Activated T-cell treated with anti-CD3 and anti-CD28 coated beads for 1 hour (primary cell): ENCODE results near the gene EIF4E.
"Not testable (repeated sequence)": the region's sequence is repeated elsewhere in the genome, so short reads cannot be mapped to it uniquely, and the experiment has no call there.

Experiments
- DNase-seq: peaks from one replicate; pipeline ENCODE4 v3.0.0-alpha.2; 2020; ENCODE audit warnings: low read depth

EIF4E gene

DNA sequence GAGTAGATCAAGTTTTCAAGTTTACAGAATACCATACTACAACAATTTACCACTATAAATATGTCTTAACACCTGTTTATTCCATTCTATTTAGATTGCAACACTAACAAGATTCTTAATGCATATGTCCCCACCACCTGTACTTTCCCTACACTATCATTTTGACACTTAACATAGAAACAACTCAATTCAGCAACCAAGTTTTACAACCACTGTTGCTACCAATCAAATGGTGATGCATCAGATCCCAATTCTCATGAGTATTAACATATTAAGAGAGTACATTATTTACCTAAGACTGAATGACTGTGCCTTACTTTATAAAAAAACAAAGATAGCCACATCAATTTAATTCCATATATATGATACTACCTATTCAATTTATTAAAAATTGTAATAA, 49.4 kb downstream of the EIF4E start:
- DNase-seq, result no peak

DNA sequence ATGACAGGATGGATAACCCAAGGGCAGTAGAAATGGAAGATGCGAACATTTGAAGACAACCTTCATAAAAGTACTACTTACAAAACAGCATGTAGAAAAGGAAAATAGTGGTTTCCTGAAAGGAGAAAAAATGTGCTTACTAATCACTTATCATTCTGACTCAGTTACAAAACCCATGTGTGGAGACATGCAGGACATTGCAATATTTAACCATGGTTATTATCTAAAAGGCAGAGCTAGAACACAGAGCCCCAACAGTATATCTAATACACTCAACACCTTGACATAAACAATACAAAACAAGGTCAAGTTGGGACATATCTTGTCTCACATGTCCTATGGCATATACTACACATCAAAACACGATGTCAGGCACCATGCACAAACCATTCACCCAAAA, 55.9 kb downstream of the EIF4E start:
- DNase-seq, result no peak

DNA sequence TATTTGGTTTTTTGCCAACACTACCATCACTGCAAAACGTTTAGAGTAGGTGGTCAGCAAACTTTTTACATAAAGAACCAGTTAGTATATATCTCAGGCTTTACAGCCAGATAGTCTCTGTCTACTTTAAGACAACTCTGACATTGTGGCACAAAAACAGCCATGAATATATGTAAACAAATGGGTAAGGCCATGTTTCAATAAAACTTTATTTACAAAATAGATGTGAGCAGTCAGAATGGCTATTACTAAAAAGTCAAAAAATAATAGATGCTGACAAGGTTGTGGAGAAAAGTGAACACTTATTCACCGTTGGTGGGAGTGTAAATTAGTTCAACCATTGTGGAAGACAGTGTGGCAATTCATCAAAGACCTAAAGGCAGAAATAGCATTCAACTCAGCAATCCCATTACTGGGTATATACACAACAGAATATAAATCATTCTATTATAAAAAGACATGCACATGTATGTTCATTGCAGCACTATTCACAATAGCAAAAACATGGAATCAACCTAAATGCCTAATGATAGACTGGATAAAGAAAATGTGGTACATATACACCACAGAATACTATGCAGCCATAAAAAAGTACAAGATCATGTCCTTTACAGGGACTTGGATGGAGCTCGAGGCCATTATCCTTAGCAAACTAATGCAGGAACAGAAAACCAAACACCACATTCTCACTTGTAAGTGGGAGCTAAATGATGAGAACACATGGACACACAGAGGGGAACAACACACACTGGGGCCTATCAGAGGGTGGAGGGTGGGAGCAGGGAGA, 56.6 kb downstream of the EIF4E start:
- not testable (repeated sequence) for DNase-seq

DNA sequence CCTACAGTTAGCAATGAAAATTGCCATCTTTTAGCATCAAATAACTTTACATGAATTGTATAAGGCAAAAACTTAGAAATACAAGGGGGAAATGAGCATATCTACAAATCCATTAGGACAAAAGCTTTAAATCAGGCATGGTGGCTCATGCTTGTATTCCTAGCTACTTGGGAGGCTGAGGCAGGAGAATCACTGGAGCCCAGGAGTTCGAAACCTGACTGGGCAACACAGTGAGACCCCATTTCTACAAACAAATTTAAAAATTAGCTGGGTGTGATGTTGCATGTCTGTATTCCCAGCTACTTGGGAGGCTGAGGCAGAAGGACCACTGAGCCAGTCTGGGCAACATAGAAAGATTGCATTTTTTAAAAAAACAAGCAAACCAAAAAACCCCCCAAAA, 61.3 kb downstream of the EIF4E start:
- no peak for DNase-seq

DNA sequence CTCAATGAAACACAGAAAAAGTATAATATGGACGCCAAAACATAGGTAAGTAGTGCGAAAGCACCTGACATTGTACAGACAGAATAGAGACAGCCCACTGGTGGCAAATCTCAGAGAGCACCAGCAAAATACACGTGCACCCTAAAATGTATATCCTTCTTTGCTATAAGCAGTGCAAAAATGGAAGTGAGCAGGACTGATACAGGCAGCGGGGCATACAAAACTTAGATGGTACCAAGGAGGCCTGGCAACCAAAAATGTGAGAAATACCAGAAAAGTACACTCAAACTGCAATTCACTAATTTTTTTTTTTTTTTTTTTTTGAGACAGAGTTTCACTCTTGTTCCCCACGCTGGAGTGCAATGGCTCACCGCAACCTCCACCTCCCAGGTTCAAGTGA, 63.9 kb downstream of the EIF4E start:
- DNase-seq, result no peak

DNA sequence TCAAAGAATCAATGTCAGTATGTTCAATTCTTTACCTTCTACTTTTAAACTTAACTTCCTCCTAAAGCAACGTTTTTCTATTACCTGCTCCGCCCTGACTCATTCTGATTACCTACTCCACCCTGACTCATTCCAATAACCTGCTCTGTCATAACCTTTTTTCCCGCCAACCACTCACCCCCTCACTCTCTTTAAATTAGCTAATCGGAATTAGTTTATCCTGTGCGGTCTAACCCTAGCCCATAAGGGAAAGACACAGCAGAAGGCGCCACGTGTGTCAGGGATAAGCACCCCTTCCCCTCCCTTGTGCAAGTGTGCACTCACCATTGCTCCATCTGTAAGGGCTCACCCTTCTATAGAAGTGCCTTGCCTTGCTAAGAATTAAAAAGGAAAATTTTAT, 64.4 kb downstream of the EIF4E start:
- DNase-seq, result no peak

DNA sequence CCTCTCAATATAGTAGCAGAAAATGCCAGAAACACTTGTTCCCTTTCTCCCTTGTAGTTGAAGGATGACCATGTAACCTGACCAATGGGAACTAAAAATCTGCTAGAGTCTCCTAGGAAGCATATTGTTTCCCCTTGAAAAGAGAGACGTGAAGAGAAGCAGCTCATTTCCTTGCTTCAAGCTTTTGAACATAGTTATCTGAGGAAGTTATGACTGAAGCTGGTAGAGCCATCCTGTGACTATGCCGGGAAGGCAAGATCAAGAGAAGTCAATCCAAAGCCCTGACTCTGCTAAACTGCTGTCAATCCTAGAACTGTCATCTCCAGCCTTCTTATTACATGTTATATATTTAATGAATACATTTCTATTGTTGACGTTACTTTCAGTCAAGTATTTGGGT, 66.6 kb downstream of the EIF4E start:
- no peak for DNase-seq

DNA sequence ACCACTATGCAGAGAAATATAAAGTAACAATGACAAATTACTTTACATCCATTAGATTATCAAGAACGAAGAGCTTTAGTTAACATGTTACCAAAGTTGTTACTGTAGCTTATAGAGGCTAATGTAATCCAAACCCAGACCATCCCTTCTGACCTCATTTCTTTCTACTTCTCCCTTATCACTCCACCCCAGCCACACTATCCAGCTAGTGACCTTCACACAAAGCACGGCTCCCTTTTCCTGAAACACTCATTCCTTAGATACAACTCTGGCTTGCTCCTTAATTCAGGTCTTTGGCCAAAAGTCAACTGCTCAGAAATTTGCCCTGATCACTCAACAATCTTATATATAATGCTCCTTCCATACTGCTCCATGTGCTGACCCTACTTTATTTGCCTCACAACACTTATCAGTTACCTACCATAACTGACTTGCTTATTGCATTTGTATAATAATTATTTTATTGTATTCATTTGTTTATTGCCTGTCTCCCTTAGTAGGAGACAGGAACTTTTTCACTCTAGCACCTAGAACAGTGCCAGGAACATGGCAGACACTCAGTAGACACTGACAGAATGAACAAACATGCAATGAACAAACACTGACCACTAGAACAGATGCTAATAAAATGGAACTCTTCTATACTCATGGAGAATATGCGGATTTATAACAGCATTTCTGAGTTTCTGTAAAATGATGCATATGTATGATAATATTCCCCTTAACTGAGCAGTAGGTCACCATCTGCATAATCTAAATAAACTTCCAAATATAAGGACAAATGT, 67.6 kb downstream of the EIF4E start:
- no peak for DNase-seq

DNA sequence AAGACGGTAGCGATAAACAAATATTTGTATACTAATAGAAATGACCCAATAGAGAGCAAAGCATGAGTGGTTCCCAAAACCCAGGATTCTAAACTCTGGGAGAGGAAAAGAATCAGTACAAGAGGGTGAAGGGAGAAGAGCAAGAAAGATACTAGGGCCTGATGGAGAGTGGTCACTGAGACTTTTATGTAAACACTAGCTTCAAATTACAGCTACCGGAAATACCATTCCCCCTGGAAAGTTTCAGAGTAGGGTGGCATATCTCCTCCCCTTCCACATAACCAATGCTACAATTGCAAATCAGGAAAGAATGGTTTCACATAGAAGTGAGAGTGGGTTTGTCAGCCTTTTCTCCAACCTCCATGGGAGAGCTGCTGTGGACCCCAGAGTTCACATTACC, 77.1 kb downstream of the EIF4E start:
- DNase-seq, result no peak

DNA sequence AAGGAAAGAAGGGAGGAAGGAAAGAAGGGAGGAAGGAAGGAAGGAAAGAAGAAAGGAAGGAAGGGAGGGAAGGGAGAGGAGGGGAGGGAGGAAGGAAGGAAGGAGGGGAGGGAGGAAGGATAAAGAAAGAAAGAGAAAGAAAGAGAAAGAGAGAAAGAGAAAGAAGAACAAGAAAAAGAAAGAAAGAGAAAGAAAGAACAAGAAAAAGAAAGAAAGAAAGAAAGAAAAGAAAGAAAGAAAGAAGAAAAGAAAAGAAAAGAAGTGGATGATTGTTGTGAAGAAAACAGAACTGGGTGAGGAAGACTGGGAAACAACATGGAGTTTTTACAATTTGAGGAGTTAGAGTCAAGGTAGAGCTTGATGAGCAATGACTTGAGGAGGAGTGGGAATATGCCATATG, 78.0 kb downstream of the EIF4E start:
- DNase-seq, result no peak

DNA sequence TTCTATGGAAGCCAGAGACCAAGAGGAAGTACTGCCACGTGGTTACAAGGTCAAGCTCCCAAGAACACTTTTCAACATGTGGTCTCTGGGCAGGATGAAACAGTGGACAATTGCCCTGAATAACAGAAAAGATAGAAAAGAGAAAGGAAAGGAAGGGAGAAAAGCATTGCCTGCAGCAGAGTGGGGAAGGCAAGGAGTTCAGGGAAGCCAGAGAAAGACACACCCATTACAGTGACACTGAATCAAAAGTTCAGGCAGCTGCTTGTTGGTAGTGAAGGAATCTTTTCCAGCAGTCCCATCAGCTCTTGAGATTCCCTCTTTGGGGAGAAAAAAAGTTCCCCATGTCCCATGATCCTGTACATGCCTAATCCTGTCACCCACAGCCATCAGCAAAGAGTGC, 80.5 kb downstream of the EIF4E start:
- DNase-seq, result no peak

DNA sequence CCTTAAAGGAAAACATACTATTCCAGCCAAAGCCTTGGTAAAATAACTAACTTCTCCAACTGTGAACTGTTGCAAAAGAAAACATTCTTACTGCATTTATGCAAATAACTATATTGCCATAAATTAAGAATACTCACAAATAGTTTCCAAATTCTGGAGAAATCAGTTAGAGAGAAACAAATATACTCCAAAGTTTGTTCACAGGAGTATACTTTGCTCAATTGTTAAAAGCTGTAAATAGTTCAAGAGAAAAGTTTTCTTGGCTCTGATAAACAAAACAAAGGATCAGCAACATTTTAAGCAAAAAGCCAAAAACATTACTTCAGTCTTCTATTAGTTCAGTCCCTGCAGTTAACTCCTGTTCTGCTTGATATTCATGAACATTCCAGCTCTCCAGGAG, 83.0 kb downstream of the EIF4E start:
- no peak for DNase-seq

DNA sequence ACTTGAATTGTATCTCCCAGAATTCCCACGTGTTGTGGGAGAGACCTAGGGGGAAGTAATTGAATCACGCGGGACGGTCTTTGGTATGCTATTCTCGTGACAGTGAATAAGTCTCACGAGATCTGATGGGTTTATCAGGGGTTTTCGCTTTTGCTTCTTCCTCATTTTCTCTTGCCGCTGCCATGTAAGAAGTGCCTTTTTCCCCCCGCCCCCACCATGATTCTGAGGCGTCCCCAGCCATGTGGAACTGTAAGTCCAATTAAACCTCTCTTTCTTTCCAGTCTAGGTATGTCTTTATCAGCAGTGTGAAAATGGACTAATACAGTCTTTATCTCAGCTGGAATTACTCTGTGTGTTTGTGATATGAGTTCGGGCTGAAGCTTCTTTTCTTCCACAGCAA, 86.0 kb downstream of the EIF4E start:
- DNase-seq, result not testable (repeated sequence)

DNA sequence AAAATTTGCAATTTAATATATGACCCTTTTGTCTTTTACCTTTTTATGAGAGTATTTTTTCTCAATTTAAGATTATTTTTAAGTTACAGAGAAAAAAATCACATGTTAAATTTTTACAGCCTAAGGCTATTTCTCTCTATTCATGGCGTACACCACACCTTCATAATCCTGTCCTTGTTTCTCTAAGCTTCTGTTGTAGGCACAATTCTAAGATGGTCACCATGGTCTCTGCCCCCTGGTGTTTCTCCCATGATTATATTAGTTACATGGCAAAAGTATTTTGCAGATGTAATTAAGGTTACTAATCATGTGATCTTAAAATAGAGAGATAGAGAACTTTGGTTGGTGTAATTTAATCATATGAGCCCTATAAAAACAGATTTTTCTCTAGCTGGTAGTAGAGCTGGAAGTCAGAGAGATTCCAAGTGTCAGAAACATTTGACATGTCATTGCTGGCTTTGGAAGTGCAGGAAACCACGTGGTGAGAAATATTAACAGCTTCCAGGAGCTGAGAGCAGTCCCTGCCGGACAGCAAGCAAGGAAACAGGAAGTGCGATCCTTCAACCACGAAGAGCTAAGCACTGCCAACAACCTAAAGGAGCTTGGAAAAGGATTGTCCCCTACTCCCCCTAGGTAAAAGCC, 89.8 kb downstream of the EIF4E start:
- DNase-seq, result no peak

DNA sequence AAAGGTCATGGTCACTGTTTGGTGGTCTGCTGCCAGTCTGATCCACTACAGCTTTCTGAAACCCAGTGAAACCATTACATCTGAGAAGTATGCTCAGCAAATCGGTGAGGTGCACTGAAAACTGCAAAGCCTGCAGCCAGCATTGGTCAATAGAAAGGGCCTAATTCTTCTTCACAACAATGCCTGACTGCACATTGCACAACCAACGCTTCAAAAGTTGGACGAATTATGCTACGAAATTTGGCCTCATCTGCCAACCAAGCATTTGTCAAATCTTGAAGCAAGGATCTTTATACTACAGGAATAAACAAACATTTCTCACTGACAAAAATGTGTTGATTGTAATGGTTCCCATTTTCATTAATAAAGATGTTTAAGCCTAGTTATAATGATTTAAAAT, 90.4 kb downstream of the EIF4E start:
- no peak for DNase-seq

DNA sequence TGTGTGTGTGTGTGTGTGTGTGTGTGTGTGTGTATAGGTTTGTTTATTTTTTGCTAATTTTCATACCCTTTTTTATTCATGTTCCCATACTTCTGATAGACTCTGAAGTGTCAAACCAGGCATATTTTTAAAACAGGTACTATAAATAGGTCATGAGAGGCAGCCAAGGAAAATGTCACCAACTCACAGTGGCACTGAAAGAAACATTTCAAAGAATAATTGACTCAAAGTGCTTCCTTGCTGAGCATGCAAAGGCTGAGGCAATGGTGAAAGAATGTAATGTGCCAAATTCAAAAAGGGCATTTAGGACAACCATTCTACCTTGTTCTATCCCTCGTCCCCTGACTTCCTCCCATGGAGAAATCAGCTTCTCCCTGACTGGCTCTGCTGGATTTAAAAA, 95.5 kb downstream of the EIF4E start:
- DNase-seq, result no peak

DNA sequence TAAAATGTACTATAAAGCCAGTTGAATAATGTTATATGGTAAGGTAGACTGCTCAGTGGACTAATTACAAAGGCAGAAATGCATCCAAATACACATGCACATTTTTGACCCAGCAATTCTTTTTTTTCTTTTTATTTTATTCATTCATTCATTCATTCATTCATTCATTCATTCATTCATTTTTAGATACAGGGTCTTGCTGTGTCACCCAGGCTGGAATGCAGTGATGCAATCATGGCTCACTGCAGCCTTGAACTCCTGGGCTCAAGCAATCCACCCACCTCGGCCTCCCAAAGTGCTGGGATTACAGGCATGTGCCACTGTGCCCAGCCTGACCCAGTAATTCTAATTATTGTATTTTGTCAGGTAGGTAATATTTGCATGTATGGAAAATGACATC, 97.9 kb downstream of the EIF4E start:
- DNase-seq, result not testable (repeated sequence)
